ENCODE results near the gene LSM3. TPM values are rescaled to one million over a fixed set of nuclear protein-coding genes. Genes with fewer than 3 reads are reported as not detected.

LSM3 gene
- total RNA-seq, 1 donor from 2014 or later = 9.5 TPM

DNA sequence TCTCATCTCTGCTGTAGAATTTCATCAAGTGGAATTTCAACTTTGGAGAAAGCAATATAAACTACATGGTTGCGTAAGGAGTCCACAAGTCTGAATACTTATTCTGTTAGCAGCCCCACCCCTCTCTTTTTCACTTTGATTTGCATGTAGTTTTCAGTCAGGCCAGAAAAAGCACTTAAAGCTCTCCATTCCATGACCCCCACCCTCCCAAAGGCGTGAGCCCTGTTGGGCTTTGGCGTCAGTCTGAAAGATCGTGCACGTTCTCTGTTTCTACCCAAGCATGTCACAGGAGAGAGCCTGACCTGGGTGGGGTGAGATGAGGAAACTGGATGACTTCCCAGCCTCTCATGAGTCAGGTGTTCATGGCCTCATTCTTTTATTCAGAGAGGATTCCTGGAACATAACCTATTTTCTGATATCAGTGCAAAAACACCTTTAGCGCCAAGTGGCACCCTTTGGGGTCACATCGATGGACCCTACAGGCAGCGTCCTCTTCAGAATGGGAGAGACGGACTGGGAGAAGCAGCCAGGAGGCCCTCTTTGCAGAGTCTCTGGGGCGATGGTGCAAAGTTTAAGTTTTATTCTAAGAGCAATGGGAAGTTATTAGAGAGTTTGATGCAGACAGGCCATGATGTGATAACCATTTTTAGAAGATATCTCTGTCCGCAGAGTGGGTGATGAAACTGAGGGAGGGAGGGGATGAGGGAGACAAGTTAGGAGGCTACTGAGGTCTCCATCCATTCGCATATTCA, 55.8 kb downstream of the LSM3 start:
- no peaks in the 10 kb centered on the region for H3K79me2 ChIP-seq (ENCODE audit: insufficient read depth, low read length)
- TF ChIP-seq EZH2 (IDR thresholded peaks at IDR 0.05; ENCODE audit: insufficient read depth, low read length) = no peak
- TF ChIP-seq, protein P1, sequence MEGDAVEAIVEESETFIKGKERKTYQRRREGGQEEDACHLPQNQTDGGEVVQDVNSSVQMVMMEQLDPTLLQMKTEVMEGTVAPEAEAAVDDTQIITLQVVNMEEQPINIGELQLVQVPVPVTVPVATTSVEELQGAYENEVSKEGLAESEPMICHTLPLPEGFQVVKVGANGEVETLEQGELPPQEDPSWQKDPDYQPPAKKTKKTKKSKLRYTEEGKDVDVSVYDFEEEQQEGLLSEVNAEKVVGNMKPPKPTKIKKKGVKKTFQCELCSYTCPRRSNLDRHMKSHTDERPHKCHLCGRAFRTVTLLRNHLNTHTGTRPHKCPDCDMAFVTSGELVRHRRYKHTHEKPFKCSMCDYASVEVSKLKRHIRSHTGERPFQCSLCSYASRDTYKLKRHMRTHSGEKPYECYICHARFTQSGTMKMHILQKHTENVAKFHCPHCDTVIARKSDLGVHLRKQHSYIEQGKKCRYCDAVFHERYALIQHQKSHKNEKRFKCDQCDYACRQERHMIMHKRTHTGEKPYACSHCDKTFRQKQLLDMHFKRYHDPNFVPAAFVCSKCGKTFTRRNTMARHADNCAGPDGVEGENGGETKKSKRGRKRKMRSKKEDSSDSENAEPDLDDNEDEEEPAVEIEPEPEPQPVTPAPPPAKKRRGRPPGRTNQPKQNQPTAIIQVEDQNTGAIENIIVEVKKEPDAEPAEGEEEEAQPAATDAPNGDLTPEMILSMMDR (IDR thresholded peaks at IDR 0.05; ENCODE audit: insufficient read depth, low read depth, low read length) = no peak
- Mint-ChIP-seq H3K27ac (ENCODE audit: unreplicated experiment) (no peak overlapping the region), H3K4me1 (ENCODE audit: low read depth, unreplicated experiment) (peaks cover 15% of the 10 kb centered on the region), H3K27me3 (ENCODE audit: low read depth, unreplicated experiment) (peaks cover 14% of the 10 kb centered on the region), H3K9me3 (ENCODE audit: unreplicated experiment) (peaks cover 15% of the 10 kb centered on the region), H3K4me3 (ENCODE audit: unreplicated experiment) (no peak overlapping the region), H3K36me3 (ENCODE audit: low read depth, unreplicated experiment) (peaks cover 8% of the 10 kb centered on the region)
- H3K4me2 ChIP-seq (ENCODE audit: low read length) = no peak overlapping the region
- FAIRE-seq (no peak), DNase-seq (ENCODE audit: low read depth) (peak; percentile 46)
- peaks cover 3% of the 10 kb centered on the region for H3K27me3 ChIP-seq (ENCODE audit: insufficient read depth, low read length)
- no peak overlapping the region for H3K9ac ChIP-seq (ENCODE audit: low read length)
- peaks cover 10% of the 10 kb centered on the region for H3K4me1 ChIP-seq (ENCODE audit: insufficient read depth, low read length)
- H3K9me3 ChIP-seq (ENCODE audit: insufficient read depth, low read depth, low read length) = peaks cover 3% of the 10 kb centered on the region
- H3K36me3 ChIP-seq (ENCODE audit: insufficient read depth, low read length) = no peaks in the 10 kb centered on the region
- no peak overlapping the region for H3K4me3 ChIP-seq (ENCODE audit: insufficient read depth, low read depth, low read length)
- no peak overlapping the region for H2AFZ ChIP-seq (ENCODE audit: low read depth, low read length)
- no peak overlapping the region for H3K27ac ChIP-seq (ENCODE audit: low read depth, low read length)
- no peaks in the 10 kb centered on the region for H4K20me1 ChIP-seq (ENCODE audit: insufficient read depth, low read length)

DNA sequence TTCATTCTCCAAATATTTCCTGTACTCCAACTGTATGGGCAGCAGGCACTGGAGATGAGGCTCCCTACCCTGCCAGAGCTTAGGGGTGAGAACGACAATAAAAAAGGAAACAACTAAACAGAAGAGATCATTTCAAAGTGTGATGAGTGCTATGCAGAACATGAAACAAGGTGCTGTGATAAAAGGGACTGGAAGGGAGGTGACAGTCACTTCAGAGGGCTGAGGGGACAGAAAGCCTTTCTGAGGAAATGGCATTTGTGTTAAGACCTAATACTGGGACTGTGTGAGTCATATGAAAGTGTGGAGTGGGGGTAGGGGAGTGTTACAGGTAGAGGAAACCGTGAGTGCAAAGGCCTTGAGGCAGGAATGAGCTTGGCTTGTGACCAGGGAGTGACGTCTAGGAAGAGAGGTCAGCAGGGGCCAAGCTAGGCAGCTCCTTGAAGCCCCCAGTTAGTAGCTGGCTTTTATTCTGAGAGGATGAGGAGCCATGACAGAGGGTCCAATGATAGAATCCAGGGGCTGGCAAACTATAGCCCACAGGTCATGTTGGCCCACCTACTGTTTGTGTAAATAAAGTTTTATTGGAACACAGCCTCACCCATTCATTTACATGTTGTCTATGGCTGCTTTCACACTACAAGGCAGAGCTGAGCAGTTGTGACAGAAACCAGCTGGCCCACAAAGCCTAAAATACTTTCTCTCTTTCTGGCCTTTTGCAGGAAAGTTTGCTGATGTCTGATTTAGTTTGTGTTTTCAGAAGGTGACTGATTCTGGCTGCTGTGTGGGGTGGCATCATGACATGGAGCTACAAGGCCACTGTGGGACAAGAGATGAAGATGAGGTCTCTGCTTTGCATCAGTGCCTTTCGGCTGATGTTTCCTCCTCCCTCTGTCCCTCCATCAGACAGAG, 56.6 kb downstream of the LSM3 start:
- Histone ChIP-seq H3K36me3 (ENCODE audit: insufficient read depth, low read length) (no peaks in the 10 kb centered on the region), H3K4me2 (ENCODE audit: low read length) (no peak overlapping the region), H3K9ac (ENCODE audit: low read length) (no peak overlapping the region), H4K20me1 (ENCODE audit: insufficient read depth, low read length) (no peaks in the 10 kb centered on the region), H3K4me3 (ENCODE audit: insufficient read depth, low read depth, low read length) (no peak overlapping the region), H3K4me1 (ENCODE audit: insufficient read depth, low read length) (peaks cover 10% of the 10 kb centered on the region), H3K27me3 (ENCODE audit: insufficient read depth, low read length) (peaks cover 3% of the 10 kb centered on the region), H3K9me3 (ENCODE audit: insufficient read depth, low read depth, low read length) (peaks cover 3% of the 10 kb centered on the region), H3K79me2 (ENCODE audit: insufficient read depth, low read length) (no peaks in the 10 kb centered on the region), H2AFZ (ENCODE audit: low read depth, low read length) (no peak overlapping the region), H3K27ac (ENCODE audit: low read depth, low read length) (no peak overlapping the region)
- Mint-ChIP-seq H3K4me3 (ENCODE audit: unreplicated experiment) (no peak overlapping the region), H3K27me3 (ENCODE audit: low read depth, unreplicated experiment) (peaks cover 14% of the 10 kb centered on the region), H3K36me3 (ENCODE audit: low read depth, unreplicated experiment) (peaks cover 8% of the 10 kb centered on the region), H3K27ac (ENCODE audit: unreplicated experiment) (no peak overlapping the region), H3K4me1 (ENCODE audit: low read depth, unreplicated experiment) (peaks cover 15% of the 10 kb centered on the region), H3K9me3 (ENCODE audit: unreplicated experiment) (peaks cover 15% of the 10 kb centered on the region)
- DNase-seq (ENCODE audit: low read depth) (no peak), FAIRE-seq (no peak)
- TF ChIP-seq, protein P1 (IDR thresholded peaks at IDR 0.05; ENCODE audit: insufficient read depth, low read depth, low read length) = no peak
- no peak for TF ChIP-seq EZH2 (IDR thresholded peaks at IDR 0.05; ENCODE audit: insufficient read depth, low read length)

Data from astrocyte (in vitro differentiated cells and primary cell).